ENCODE data around the gene SH3TC1. TPM values are rescaled to one million over a fixed set of nuclear protein-coding genes. Genes with fewer than 3 reads are reported as not detected.

The SH3TC1 gene
- total and polyA plus RNA-seq, 10 of the 15 experiments (the other 5 are each of a cell fraction or from before 2014, with no cell fraction given), result 0.19 to 47.0 (median 18.4) TPM

DNA sequence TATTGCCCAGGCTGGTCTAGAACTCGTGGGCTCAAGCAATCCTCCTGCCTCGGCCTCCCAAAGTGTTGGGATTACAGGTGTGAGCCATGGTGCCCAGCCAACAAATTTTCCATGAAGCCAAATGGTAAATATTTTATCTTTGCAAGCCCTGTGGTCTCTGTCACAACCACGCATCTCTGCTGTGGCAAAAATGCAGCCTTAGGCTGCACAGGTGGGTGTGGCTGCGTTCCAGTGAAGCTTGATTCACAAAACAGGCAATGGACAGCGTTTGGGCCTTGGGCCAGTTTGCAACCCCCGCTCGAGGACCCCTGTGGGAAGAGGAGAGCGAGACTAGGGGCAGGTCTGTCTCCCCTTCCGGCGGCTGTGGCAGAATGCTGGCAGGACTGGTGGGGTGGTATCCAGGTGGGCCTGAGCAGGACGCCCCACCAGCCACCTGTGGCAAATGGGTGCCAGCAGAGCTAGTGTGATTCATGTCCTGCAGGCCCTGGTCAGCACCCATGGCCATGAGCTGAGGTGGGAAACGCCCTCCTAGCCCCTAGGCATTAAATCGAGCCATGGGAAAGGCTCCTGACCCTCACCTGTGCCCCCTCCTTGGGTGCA lies 90.2 kb downstream of the SH3TC1 start:
- RAD21 ChIA-PET (ENCODE audit: unreplicated experiment), result no interaction called here
- no peaks in the 10 kb centered on the region for H3K36me3 ChIP-seq (ENCODE audit: control insufficient read depth in 2 of 2, insufficient read depth in 2 of 2, low read length in 1 of 2)
- TF ChIP-seq, protein P1, sequence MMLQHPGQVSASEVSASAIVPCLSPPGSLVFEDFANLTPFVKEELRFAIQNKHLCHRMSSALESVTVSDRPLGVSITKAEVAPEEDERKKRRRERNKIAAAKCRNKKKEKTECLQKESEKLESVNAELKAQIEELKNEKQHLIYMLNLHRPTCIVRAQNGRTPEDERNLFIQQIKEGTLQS (IDR thresholded peaks at IDR 0.05; ENCODE audit: borderline replicate concordance, extremely low read depth, low read depth, low read length), result no peak
- no peak for TF ChIP-seq ZNF217 (IDR thresholded peaks at IDR 0.05)
- TF ChIP-seq JUND (IDR thresholded peaks at IDR 0.05; ENCODE audit: low read depth, low read length), result no peak
- TF ChIP-seq FOXM1 (IDR thresholded peaks at IDR 0.05; ENCODE audit: low read depth, low read length), result no peak
- CTCF ChIA-PET, result interaction anchor here (0.7 kb wide), 1 partner anchor 628 kb away, joined by 3 read pairs; no protein-coding TSS in a partner anchor
- H3K79me2 ChIP-seq (ENCODE audit: control insufficient read depth, insufficient read depth, low read length), result no peaks in the 10 kb centered on the region
- SMC1A ChIA-PET (ENCODE audit: uncharacterized antibody, unreplicated experiment), result interaction anchor here (1.2 kb wide), 1 partner anchor 22 kb away, joined by 3 read pairs; no protein-coding TSS in a partner anchor
- WGBS (ENCODE audit: insufficient coverage, insufficient replicate concordance, low lambda C conversion rate, missing lambda C conversion rate), result 29% methylated on average over 13 of the region's 13 CpGs
- no peaks in the 10 kb centered on the region for H4K20me1 ChIP-seq (ENCODE audit: control insufficient read depth, insufficient read depth)
- no peaks in the 10 kb centered on the region for H3K4me1 ChIP-seq (ENCODE audit: control insufficient read depth, insufficient read depth, low read length)
- ATAC-seq (no peak), FAIRE-seq (no peak), DNase-seq (ENCODE audit: low read depth, low spot score) (no peak)
- H2AFZ ChIP-seq (ENCODE audit: control insufficient read depth, low read depth, low read length), result no peak overlapping the region
- no peak overlapping the region for H3K4me3 ChIP-seq
- H3K27ac ChIP-seq (ENCODE audit: control insufficient read depth, insufficient read depth), result no peak overlapping the region
- intact Hi-C loops (cut with micrococcal nuclease; ENCODE audit: unreplicated experiment), result no loop called here
- H3K4me2 ChIP-seq (ENCODE audit: control insufficient read depth, insufficient read depth), result no peak overlapping the region
- POLR2A ChIA-PET, result interaction anchor here (0.7 kb wide), 1 partner anchor 13 kb away, joined by 3 read pairs; no protein-coding TSS in a partner anchor
- in situ Hi-C loops (cut with MboI), result no loop called here
- no TSS peak for BruUV-seq (replicated peaks)
- no peaks in the 10 kb centered on the region for H3K9me3 ChIP-seq (replicated peaks; ENCODE audit: control insufficient read depth, insufficient read depth, low read length)
- no peaks in the 10 kb centered on the region; a peak in 2 of 4 replicates for H3K27me3 ChIP-seq (replicated peaks in 1 of 2; ENCODE audit: control insufficient read depth in 2 of 2, insufficient read depth in 2 of 2, low read length in 1 of 2)
- H3K9ac ChIP-seq (ENCODE audit: control insufficient read depth, insufficient read depth, low read length), result no peak overlapping the region

DNA sequence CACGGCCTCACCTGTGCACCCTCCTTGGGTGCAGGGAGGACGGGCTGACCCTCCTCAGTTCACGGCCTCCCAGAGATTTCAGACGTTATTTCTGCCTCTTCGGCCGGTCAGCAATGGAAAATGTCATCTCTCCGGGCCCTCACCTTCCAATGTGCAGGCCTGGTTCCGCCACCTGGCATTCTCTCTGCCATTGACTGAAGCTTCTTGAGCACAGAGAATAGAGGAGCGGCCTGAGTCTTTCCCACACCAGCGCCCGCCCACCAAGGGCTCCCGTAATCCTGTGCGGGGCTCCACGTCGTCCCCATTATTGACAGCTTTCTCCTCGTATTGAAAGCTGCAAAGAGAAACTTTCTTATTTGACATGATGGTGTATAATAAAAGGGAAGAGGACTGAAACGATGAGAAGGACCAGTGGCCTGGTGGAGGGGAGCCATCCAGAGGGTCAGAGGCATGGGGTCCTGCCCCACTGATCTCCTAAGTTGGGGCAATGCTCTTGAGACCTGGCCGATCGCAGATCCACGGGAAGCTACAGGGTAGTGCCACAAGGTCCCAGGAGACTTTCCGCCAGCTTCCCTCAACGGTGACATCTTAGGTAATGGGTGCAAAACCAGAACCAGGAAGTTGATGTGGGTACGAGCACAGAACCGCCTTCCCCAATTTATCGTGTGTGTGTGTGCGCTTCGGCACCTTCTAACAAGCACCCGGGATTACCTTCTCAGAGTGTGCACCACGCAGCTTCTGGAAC lies 91.0 kb downstream of the SH3TC1 start:
- RAD21 ChIA-PET (ENCODE audit: unreplicated experiment), result no interaction called here
- ATAC-seq (no peak), FAIRE-seq (no peak), DNase-seq (ENCODE audit: low read depth, low spot score) (no peak)
- Histone ChIP-seq H4K20me1 (ENCODE audit: control insufficient read depth, insufficient read depth) (no peaks in the 10 kb centered on the region), H2AFZ (ENCODE audit: control insufficient read depth, low read depth, low read length) (no peak overlapping the region), H3K4me3 (no peak overlapping the region), H3K27ac (ENCODE audit: control insufficient read depth, insufficient read depth) (no peak overlapping the region), H3K9me3 (replicated peaks; ENCODE audit: control insufficient read depth, insufficient read depth, low read length) (no peaks in the 10 kb centered on the region), H3K27me3 (replicated peaks in 1 of 2; ENCODE audit: control insufficient read depth in 2 of 2, insufficient read depth in 2 of 2, low read length in 1 of 2) (no peaks in the 10 kb centered on the region; a peak in 2 of 4 replicates), H3K9ac (ENCODE audit: control insufficient read depth, insufficient read depth, low read length) (no peak overlapping the region), H3K79me2 (ENCODE audit: control insufficient read depth, insufficient read depth, low read length) (no peaks in the 10 kb centered on the region), H3K4me2 (ENCODE audit: control insufficient read depth, insufficient read depth) (no peak overlapping the region), H3K36me3 (ENCODE audit: control insufficient read depth in 2 of 2, insufficient read depth in 2 of 2, low read length in 1 of 2) (no peaks in the 10 kb centered on the region), H3K4me1 (ENCODE audit: control insufficient read depth, insufficient read depth, low read length) (no peaks in the 10 kb centered on the region)
- in situ Hi-C loops (cut with MboI) (no loop called here), intact Hi-C loops (cut with micrococcal nuclease; ENCODE audit: unreplicated experiment) (no loop called here)
- SMC1A ChIA-PET (ENCODE audit: uncharacterized antibody, unreplicated experiment), result no interaction called here
- CTCF ChIA-PET, result interaction anchor here (1.3 kb wide), 1 partner anchor 50 kb away, joined by 3 read pairs; no protein-coding TSS in a partner anchor
- no peak for TF ChIP-seq KDM1A (IDR thresholded peaks at IDR 0.05; ENCODE audit: borderline replicate concordance)
- no peak for TF ChIP-seq FOXK2 (IDR thresholded peaks at IDR 0.05)
- TF ChIP-seq NR2F1 (conservative IDR thresholded peaks at IDR 0.05), result no peak
- no peak for TF ChIP-seq RFX5 (IDR thresholded peaks at IDR 0.05; ENCODE audit: low read depth, low read length)
- TF ChIP-seq NFYA (IDR thresholded peaks at IDR 0.05; ENCODE audit: borderline replicate concordance, low read depth, low read length), result no peak
- TF ChIP-seq, protein P2, sequence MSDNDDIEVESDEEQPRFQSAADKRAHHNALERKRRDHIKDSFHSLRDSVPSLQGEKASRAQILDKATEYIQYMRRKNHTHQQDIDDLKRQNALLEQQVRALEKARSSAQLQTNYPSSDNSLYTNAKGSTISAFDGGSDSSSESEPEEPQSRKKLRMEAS (IDR thresholded peaks at IDR 0.05; ENCODE audit: low read depth, low read length), result no peak
- no peak for TF ChIP-seq MEF2A (IDR thresholded peaks at IDR 0.05; ENCODE audit: insufficient read depth, low read depth, low read length)
- no peak for TF ChIP-seq NFXL1 (IDR thresholded peaks at IDR 0.05; ENCODE audit: borderline replicate concordance)
- TF ChIP-seq WRNIP1 (IDR thresholded peaks at IDR 0.05; ENCODE audit: borderline replicate concordance, low read depth, low read length), result no peak
- no peak for TF ChIP-seq ZNF217 (IDR thresholded peaks at IDR 0.05)
- no peak for TF ChIP-seq ZNF24 (IDR thresholded peaks at IDR 0.05)
- POLR2A ChIA-PET, result no interaction called here
- BruUV-seq (replicated peaks), result no TSS peak
- 33% methylated on average over 28 of the region's 29 CpGs for WGBS (ENCODE audit: insufficient coverage, insufficient replicate concordance, low lambda C conversion rate, missing lambda C conversion rate)

Measured in GM12878 (cell line).